GM12878 (cell line): ENCODE data around the gene LRRC3C.

Experiments used
- ATF7 ChIP-seq: fragments of 450-650 bp; IDR thresholded peaks from 2 replicates; pipeline ENCODE4 v1.6.1; 2016; ENCODE audit warnings: low read depth, mild to moderate bottlenecking
- BCL11A ChIP-seq: IDR thresholded peaks from 2 replicates; pipeline ENCODE4 v1.6.1; 2011; ENCODE audit warnings: low read depth, low read length
- BHLHE40 ChIP-seq, 2 experiments: fragments of 450-650 bp in 1 of 2; IDR thresholded peaks; 2 replicates each; pipeline ENCODE4 v1.6.1; 2011 to 2017; ENCODE audit warnings: low read depth in 2 of 2, borderline replicate concordance in 1 of 2, improper control_type of control experiment in 1 of 2, low read length in 1 of 2, mild to moderate bottlenecking in 1 of 2
- CHD2 ChIP-seq: IDR thresholded peaks from 2 replicates; pipeline ENCODE4 v1.6.1; 2011; ENCODE audit warnings: low read depth, low read length, improper control_type of control experiment, borderline replicate concordance
- LARP7 ChIP-seq: fragments of 450-650 bp; IDR thresholded peaks from 2 replicates; pipeline ENCODE4 v1.6.1; 2017; ENCODE audit warnings: mild to moderate bottlenecking
- MEF2A ChIP-seq: IDR thresholded peaks from 2 replicates; pipeline ENCODE4 v1.6.1; 2011; ENCODE audit warnings: low read depth, mild to moderate bottlenecking, low read length, moderate library complexity; ENCODE audit not compliant: insufficient read depth
- POLR2A ChIP-seq: IDR thresholded peaks from 2 replicates; pipeline ENCODE4 v1.6.1; 2011; ENCODE audit warnings: low read depth, mild to moderate bottlenecking, low read length
- TF ChIP-seq, protein P1 (sequence below): IDR thresholded peaks from 2 replicates; pipeline ENCODE4 v1.6.1; 2011; ENCODE audit warnings: low read depth, low read length, improper control_type of control experiment, borderline replicate concordance
- TF ChIP-seq, protein P2 (sequence below): fragments of 450-650 bp; formaldehyde crosslinking; IDR thresholded peaks from 2 replicates; pipeline ENCODE4 v1.4.0; 2020; ENCODE audit warnings: mild to moderate bottlenecking, moderate library complexity
- TF ChIP-seq, protein P3 (sequence below), 3 experiments: IDR thresholded peaks in 2 of 3; conservative IDR thresholded peaks in 1 of 3; 2 replicates each; pipeline ENCODE4 v1.5.1; 2011; ENCODE audit warnings: low read depth in 3 of 3, low read length in 3 of 3, mild to moderate bottlenecking in 3 of 3, control low read depth in 2 of 3, moderate library complexity in 2 of 3, inconsistent platforms in 1 of 3, mixed read lengths in 1 of 3; ENCODE audit not compliant: control insufficient read depth in 2 of 3, insufficient read depth in 1 of 3; ENCODE audit errors: extremely low read depth in 1 of 3

DNA sequence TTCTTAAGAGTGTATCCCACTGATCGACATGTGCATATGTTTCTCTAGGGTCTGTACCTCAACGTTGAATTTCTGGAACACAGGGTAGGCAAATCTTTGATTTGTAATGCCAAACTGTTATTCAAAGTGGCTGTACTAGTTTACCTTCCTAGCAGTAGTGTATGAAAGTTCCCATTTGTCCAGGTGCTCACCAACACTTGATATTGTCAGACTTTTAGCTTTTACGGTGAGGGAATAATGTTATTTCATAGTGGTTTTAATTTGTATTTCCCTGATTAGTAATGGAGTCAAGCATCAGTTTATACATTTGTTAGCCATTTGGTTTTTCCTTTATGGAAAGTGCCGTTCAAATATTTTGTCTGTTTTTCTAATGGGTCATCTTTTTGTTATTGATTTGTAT is 29.4 kb upstream of the LRRC3C start:
- no peak for TF ChIP-seq BCL11A
- no peak for TF ChIP-seq POLR2A
- TF ChIP-seq, protein P1, sequence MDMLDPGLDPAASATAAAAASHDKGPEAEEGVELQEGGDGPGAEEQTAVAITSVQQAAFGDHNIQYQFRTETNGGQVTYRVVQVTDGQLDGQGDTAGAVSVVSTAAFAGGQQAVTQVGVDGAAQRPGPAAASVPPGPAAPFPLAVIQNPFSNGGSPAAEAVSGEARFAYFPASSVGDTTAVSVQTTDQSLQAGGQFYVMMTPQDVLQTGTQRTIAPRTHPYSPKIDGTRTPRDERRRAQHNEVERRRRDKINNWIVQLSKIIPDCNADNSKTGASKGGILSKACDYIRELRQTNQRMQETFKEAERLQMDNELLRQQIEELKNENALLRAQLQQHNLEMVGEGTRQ: no peak
- no peak for TF ChIP-seq MEF2A
- TF ChIP-seq, protein P2, sequence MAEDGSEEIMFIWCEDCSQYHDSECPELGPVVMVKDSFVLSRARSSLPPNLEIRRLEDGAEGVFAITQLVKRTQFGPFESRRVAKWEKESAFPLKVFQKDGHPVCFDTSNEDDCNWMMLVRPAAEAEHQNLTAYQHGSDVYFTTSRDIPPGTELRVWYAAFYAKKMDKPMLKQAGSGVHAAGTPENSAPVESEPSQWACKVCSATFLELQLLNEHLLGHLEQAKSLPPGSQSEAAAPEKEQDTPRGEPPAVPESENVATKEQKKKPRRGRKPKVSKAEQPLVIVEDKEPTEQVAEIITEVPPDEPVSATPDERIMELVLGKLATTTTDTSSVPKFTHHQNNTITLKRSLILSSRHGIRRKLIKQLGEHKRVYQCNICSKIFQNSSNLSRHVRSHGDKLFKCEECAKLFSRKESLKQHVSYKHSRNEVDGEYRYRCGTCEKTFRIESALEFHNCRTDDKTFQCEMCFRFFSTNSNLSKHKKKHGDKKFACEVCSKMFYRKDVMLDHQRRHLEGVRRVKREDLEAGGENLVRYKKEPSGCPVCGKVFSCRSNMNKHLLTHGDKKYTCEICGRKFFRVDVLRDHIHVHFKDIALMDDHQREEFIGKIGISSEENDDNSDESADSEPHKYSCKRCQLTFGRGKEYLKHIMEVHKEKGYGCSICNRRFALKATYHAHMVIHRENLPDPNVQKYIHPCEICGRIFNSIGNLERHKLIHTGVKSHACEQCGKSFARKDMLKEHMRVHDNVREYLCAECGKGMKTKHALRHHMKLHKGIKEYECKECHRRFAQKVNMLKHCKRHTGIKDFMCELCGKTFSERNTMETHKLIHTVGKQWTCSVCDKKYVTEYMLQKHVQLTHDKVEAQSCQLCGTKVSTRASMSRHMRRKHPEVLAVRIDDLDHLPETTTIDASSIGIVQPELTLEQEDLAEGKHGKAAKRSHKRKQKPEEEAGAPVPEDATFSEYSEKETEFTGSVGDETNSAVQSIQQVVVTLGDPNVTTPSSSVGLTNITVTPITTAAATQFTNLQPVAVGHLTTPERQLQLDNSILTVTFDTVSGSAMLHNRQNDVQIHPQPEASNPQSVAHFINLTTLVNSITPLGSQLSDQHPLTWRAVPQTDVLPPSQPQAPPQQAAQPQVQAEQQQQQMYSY (CRISPR knock-in tag): no peak
- TF ChIP-seq BHLHE40 (IDR thresholded peaks at IDR 0.05; ENCODE audit: borderline replicate concordance in 1 of 2, low read depth in 2 of 2, low read length in 1 of 2): no peak
- no peak for TF ChIP-seq ATF7
- TF ChIP-seq, protein P3, sequence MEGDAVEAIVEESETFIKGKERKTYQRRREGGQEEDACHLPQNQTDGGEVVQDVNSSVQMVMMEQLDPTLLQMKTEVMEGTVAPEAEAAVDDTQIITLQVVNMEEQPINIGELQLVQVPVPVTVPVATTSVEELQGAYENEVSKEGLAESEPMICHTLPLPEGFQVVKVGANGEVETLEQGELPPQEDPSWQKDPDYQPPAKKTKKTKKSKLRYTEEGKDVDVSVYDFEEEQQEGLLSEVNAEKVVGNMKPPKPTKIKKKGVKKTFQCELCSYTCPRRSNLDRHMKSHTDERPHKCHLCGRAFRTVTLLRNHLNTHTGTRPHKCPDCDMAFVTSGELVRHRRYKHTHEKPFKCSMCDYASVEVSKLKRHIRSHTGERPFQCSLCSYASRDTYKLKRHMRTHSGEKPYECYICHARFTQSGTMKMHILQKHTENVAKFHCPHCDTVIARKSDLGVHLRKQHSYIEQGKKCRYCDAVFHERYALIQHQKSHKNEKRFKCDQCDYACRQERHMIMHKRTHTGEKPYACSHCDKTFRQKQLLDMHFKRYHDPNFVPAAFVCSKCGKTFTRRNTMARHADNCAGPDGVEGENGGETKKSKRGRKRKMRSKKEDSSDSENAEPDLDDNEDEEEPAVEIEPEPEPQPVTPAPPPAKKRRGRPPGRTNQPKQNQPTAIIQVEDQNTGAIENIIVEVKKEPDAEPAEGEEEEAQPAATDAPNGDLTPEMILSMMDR (IDR thresholded peaks at IDR 0.05 in 2 of 3, conservative IDR thresholded peaks at IDR 0.05 in 1 of 3; ENCODE audit: control insufficient read depth in 2 of 3, extremely low read depth in 1 of 3, insufficient read depth in 1 of 3, low read depth in 3 of 3, low read length in 3 of 3): no peak
- TF ChIP-seq CHD2: no peak
- TF ChIP-seq LARP7: no peak
